HFFc6 (cell line): Measurements from ENCODE around the gene AMN. TPM values are rescaled to one million over a fixed set of nuclear protein-coding genes. Genes with fewer than 3 reads are reported as not detected.

Source experiments
- DNase-seq: peaks from one replicate; pipeline ENCODE4 v3.0.0-alpha.2; 2018
- H3K27ac Mint-ChIP-seq: 2 replicates; pipeline ENCODE4 v1.8.0; 2020; ENCODE audit warnings: mild to moderate bottlenecking, mixed read lengths
- H3K27me3 Mint-ChIP-seq: 2 replicates; pipeline ENCODE4 v1.8.0; 2021; ENCODE audit warnings: mild to moderate bottlenecking, moderate library complexity, mixed read lengths; ENCODE audit not compliant: insufficient read depth
- H3K36me3 Mint-ChIP-seq: 2 replicates; pipeline ENCODE4 v1.8.0; 2021; ENCODE audit warnings: low read depth, mixed read lengths
- H3K4me1 Mint-ChIP-seq: 2 replicates; pipeline ENCODE4 v1.8.0; 2020; ENCODE audit warnings: low read depth, mixed read lengths
- H3K4me3 Mint-ChIP-seq: 2 replicates; pipeline ENCODE4 v1.8.0; 2020; ENCODE audit warnings: mild to moderate bottlenecking, moderate library complexity, mixed read lengths
- H3K9me3 Mint-ChIP-seq: 2 replicates; pipeline ENCODE4 v1.8.0; 2020; ENCODE audit warnings: mild to moderate bottlenecking, mixed read lengths
- CTCF ChIP-seq: fragments of 200-600 bp; sonication (generic); IDR thresholded peaks from 2 replicates; pipeline ENCODE4 v1.5.0; 2021; ENCODE audit warnings: antibody characterized with exemption, mild to moderate bottlenecking
- total RNA-seq, 6 experiments: library from RNA; stranded (reverse); fragmentation: NEBNext Ultra II Directional; extraction: Animal tissue kit (Norgen Biotek cat#: 25700); gene quantifications; 2 replicates in 1 of 6; 3 replicates in 5 of 6; pipeline ENCODE4 v1.2.3, GENCODE V29; 2021

AMN gene
- total RNA-seq, 6 experiments from 2014 or later: not detected

GRCh38 chr14:102948698-102949061 is 26.2 kb downstream of the AMN start:
- H3K4me1 Mint-ChIP-seq: peaks cover 12% of the 10 kb centered on the region

GRCh38 chr14:102949062-102949800 is 26.8 kb downstream of the AMN start:
- DNase-seq: peak; percentile 81
- peak overlapping the region; percentile 86 for H3K27ac Mint-ChIP-seq

More at GRCh38 chr14:102948698-102949061, 26.2 kb downstream of the AMN start:
- Mint-ChIP-seq H3K36me3 (peaks cover 21% of the 10 kb centered on the region), H3K27me3 (peaks cover 6% of the 10 kb centered on the region), H3K4me3 (no peak overlapping the region), H3K9me3 (no peaks in the 10 kb centered on the region), H3K27ac (peak overlapping the region; percentile 86)
- no peak for DNase-seq
- no peak for TF ChIP-seq CTCF

GRCh38 chr14:102949801-102950451 is 27.5 kb downstream of the AMN start:
- H3K27ac Mint-ChIP-seq: peak overlapping the region; percentile 86
- TF ChIP-seq CTCF: no peak
- no peak for DNase-seq
- H3K9me3 Mint-ChIP-seq: no peaks in the 10 kb centered on the region
- H3K27me3 Mint-ChIP-seq: peaks cover 4% of the 10 kb centered on the region; the same call in 1 of the 2 replicates
- H3K36me3 Mint-ChIP-seq: peaks cover 21% of the 10 kb centered on the region
- peaks cover 12% of the 10 kb centered on the region for H3K4me1 Mint-ChIP-seq
- no peak overlapping the region for H3K4me3 Mint-ChIP-seq

More at GRCh38 chr14:102949062-102949800, 26.8 kb downstream of the AMN start:
- Mint-ChIP-seq H3K36me3 (peaks cover 21% of the 10 kb centered on the region), H3K4me3 (no peak overlapping the region), H3K9me3 (no peaks in the 10 kb centered on the region), H3K27me3 (peaks cover 4% of the 10 kb centered on the region), H3K4me1 (peaks cover 12% of the 10 kb centered on the region)
- no peak for TF ChIP-seq CTCF

GRCh38 chr14:102951034-102951433 is 28.6 kb downstream of the AMN start:
- H3K36me3 Mint-ChIP-seq: peaks cover 14% of the 10 kb centered on the region
- no peak for TF ChIP-seq CTCF
- peaks cover 12% of the 10 kb centered on the region for H3K4me1 Mint-ChIP-seq
- H3K9me3 Mint-ChIP-seq: no peaks in the 10 kb centered on the region
- no peak overlapping the region for H3K4me3 Mint-ChIP-seq
- no peak overlapping the region for H3K27ac Mint-ChIP-seq
- DNase-seq: no peak
- peaks cover 4% of the 10 kb centered on the region; the same call in 1 of the 2 replicates for H3K27me3 Mint-ChIP-seq

- peaks cover 17% of the 10 kb centered on the region for H3K36me3 Mint-ChIP-seq
- no peak overlapping the region for H3K4me3 Mint-ChIP-seq
- peaks cover 12% of the 10 kb centered on the region for H3K4me1 Mint-ChIP-seq
- no peak overlapping the region for H3K27ac Mint-ChIP-seq
- peaks cover 4% of the 10 kb centered on the region; the same call in 1 of the 2 replicates for H3K27me3 Mint-ChIP-seq
- H3K9me3 Mint-ChIP-seq: no peaks in the 10 kb centered on the region
- no peak for TF ChIP-seq CTCF
- DNase-seq: no peak
These were observed 29.3 kb downstream of the AMN start for GRCh38 chr14:102951799-102952198.
